Activated gamma-delta T cell treated with Interleukin-2 at 50 U/mL for 16 hours (primary cell): ENCODE measurements around the gene TMCC1.
A peak's percentile ranks its signal among the peaks of the same experiment; 100 is the strongest.
"Not testable (repeated sequence)": the region's sequence is repeated elsewhere in the genome, so short reads cannot be mapped to it uniquely, and the experiment has no call there.

Experiments
- DNase-seq: peaks from one replicate; pipeline ENCODE4 v3.0.0-alpha.2; 2020

The TMCC1 gene

DNA sequence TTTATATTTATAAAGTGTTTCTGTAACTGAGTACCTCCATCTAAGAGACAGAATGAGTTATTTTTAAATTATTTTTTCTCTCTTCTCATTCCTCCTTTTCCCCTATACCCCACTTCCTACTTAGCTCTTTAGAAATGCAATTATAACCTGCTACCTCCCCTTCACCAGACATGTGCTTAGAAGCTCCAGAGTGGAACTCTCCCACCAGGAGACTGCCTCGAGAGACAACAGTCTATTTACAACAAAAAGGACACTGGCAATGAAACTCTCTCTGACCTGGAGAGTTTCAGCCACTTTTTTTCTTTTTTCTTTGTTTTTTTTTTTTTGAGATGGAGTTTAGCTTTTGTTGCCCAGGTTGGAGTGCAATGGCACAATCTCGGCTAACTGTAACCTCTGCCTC is 177.7 kb downstream of the TMCC1 start:
- DNase-seq, result no peak

DNA sequence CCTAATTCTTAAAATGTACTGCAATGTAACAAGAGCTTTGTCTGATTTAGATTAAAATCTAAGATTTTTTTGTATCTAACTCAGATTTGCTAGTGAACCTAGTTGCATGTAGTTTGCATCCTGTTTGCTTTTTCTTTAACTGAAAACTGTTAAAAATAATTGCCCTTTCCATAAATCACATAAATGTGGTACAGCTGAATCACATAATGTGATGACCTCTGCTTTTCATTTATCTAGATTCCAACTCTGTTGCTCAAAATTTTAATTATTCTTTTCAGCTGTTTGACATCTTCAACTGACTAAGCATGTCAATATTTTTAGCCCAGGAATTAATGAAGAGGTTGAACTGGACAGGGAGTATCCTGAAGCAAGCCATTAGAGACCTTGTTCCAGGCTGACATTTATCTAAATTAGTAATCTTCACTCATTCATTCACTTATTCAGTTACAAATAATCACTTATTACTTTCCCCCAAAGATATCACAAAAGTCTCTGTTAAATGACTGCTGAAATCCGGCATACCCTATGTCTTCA is 185.1 kb downstream of the TMCC1 start:
- no peak for DNase-seq

DNA sequence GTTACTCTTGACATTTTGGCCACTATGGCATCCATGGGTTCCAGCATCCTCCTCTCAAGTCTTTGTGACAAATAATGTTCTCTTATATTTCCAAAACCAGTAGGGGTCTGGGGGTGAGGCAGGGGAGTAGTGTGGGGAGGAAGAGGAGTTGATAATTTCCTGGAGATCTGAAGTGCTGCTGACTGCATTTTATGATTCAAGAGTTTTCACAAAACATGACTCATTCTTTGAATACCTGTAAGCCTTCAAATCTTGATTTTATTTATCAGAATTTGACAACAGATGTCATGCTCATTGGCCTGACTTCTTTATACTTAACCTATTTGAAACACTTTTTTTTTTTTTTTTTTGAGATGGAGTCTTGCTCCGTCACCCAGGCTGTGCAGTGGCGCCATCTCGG is 188.2 kb downstream of the TMCC1 start:
- no peak for DNase-seq

DNA sequence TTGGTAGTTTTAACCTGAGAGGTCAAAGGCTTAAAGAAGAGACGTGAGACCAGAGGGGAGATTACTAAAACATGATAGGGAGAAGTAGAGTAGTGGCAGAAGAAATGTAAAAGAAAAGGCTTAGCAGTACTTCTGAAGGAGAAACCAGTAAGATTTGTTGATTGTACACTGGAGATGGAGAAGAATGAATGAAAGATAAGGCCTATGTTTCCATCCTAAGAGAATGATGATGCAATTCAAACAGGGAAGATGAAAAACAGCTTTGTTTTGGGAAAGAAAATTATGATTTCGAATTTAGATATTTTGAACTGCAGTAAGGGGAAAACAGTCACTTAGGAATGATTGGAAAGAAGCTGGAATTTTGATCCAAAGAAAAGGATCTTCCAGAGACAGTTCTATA is 189.6 kb downstream of the TMCC1 start:
- DNase-seq, result no peak

DNA sequence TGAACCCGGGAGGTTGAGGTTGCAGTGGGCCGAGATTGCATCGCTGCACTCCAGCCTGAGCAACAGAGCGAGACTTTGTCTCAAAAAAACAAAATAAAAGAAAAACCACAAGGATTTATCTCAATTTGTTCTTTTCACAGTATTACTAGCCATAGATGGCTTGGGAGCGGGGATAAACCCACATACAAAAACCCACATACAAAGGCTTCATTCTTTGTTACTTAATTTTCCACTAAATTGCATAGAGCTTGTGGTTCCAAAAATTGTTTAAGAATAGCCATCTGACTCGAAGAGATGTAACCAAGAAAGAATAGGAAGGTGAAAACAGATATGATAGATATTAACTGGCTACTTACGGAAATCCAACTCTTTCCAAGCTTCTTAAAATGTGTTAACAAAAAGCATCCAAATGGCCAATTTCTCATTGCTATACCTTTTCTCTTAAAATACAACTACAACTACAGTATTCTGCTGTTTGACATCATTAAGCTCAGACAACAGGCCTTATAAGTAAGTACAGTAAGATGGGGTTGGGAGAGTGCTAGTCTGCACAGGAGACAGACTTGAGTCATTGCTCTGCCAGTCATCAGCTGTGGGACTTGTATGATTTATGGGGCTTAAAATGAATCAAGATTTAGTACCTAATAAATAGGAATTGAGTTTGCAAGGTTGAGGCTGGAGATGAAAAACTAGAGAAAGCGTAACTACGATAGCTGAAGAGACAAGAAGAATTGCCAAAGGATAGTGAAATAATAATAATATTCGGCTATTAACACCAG is 190.4 kb downstream of the TMCC1 start:
- DNase-seq, result no peak

DNA sequence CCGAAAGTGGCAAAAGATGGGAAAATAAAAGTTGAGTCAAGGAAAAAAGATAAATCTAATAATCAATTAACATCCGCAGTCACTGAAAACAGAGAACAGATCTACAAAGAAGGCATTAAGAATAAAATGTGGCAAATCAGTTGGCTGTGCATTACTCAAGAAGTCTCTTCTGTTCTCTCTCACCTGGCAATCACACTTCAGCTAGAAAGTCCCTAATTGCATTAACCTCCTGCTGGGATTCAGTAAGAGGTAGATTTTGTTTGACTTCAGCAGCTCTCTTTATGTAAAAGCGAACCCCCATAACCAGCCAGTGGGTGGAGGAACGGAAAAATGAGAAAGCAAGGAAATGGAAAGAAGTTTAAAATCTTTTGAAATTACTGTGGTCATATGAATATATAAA is 192.3 kb downstream of the TMCC1 start:
- DNase-seq, result no peak

DNA sequence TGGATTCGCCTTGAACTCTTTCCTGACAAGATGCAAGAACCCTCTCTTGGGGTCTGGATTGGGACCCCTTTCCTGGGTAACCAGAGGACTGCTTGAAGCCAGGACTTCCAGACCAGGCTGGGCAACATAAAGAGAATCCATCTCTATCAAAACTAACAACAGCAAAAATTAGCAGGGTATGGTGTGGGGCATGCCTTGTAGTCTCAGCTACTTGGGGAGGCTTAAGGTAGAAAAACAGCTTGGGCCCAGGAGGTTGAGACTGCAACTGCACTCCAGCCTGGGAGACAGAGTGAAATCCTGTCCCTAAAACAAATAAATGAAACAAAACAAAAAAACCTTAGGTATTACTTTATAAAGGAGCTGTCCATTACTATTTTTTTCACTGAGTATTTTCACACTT is 193.9 kb downstream of the TMCC1 start:
- DNase-seq, result no peak

DNA sequence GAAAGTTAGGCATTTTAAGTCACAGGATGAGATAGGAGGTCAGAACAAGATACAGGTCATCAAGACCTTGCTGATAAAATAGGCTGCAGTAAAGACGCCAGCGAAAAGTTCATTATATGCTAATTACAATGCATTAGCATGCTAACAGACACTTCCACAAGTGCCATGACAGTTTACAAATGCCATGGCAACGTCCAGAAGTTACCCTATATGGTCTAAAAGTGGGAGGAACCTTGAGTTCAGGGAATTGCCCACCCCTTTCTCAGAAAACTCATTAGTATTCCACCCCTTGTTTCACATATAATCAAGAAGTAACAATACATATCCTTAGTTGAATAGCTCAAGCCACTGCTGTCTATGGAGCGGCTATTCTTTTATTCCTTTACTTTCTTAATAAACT is 194.3 kb downstream of the TMCC1 start:
- no peak for DNase-seq

DNA sequence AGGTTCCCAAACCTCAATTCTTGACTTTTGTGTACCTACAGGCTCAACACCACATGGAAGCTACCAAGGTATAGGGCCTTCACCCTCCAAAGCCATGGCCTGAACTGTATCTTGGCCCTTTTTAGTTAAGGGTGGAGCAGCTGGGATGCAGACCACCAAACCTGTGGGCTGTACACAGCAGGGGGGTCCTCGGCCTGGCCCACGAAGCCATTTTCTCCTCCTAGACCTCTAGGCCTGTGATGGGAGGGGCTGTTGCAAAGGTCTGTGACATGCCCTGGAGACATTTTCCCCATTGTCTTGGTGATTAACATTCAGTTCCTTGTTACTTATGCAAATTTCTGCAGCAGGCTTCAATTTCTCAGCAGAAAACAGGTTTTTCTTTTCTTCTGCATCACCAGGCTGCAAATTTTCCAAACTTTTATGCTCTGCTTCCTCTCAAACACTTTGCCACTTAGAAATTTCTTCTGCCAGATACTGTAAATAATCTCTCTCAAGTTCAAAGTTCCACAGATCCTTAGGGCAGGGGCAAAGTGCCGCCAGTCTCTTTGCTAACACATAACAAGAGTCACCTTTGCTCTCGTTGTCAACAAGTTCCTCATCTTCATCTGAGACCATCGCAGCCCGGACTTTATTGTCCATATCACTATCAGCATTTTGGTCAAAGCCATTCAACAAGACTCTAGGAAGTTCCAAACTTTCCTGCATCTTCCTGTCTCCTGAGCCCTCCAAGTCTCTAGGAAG is 196.1 kb downstream of the TMCC1 start:
- no peak for DNase-seq

DNA sequence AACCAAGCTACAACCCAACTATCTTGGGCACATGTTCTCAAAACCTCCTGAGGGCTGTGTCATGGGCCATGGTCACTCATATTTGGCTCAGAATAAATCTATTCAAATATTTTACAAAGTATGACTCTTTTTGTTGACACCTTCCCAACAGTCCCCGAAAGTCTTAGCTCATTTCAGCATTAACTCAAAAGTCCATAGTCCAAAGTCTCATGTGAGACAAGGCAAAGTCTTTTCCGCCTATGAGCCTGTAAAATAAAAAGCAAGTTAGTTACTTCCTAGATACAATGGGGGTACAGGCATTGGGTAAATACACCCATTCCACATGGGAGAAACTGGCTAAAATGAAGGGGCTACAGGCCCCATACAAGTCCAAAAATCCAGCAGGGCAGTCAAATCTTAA is 197.1 kb downstream of the TMCC1 start:
- DNase-seq, result not testable (repeated sequence)

DNA sequence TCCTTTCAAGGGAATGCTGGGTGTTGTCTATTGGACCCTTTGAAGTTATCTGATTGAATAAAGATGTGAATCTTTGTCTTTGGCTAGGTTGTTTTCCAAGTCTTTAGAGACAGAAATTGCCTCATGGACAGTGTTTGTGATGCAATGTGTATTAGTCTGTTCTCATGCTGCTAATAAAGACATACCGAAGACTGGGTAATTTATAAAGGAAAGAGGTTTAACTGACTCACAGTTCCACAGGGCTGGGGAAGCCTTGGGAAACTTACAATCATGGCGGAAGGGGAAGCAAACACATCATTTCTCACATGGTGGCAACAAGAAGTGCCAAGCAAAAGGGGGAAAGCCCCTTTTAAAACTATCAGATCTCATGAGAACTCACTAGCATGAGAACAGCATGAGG is 198.3 kb downstream of the TMCC1 start:
- no peak for DNase-seq

DNA sequence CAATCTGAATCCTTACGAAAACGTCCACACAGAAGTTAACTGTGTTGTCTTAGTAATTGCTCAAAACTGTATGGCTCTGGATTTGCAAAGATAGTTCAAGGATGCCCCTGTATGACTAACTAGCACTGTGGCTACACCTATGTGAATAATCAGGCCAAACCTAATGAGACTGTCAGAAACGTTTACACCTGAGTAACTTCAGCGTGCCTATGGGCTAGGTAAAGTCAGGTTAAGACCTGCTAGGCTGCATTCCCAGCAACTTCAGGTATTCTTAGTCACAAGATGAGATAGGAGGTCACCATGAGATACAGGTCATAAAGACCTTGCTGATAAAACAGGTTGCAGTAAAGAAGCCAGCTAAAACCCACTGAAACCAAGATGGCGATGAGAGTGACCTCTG is 199.3 kb downstream of the TMCC1 start:
- no peak for DNase-seq

DNA sequence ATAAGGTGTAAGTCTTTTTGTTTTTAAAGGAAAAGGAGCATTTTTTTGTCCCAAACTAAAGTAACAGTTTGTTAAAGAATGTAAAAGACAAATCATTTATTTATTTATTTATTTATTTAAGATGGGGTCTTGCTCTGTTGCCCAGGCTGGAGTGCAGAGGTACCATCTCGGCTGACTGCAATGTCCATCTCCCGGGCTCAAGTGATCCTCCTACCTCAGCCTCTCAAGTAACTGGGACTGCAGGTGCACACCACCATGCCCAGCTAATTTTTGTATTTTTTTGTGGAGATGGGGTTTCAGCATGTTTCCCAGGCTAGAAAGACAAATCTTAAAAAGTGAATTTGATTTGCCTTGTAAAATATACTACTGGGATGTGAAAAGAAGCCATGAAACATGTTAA is 200.8 kb downstream of the TMCC1 start:
- DNase-seq, result no peak

DNA sequence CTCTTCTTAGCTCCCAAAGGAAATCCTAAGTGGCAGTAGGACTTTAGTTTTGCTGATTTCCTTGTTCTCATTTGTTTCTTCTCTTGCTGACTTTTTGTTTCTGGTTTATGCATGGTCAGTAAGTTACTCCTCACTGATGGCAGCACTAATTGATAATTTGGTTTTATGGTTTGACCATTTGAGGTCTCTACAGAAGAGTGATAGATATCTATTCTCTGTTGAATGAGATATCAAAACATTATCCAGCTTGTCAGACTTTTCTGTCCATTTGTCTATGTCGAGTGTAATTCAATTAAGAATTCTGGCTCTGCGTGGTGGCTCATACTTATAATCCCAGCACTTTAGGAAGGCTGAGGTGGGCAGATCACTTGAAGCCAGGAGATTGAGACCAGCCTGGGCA is 202.5 kb downstream of the TMCC1 start:
- no peak for DNase-seq

DNA sequence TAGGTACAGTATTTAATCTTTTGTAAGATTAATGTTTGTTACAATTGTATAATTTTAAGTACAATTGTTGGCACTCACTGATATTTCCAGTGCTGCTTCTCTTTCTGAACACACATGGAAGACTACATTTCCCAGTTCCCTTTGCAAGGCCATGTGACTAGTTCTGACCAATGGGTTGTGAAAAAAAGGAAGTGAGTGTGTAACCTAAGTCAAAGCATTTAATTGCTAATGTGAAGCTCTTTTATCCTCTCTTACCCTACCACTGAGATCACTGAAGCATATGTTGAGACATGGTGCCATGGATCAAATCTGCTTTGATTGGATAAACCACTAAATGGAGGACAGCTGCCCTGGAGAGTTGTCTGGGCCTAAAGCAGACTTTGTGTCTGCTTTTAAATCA is 203.1 kb downstream of the TMCC1 start:
- peak; percentile 14 for DNase-seq

DNA sequence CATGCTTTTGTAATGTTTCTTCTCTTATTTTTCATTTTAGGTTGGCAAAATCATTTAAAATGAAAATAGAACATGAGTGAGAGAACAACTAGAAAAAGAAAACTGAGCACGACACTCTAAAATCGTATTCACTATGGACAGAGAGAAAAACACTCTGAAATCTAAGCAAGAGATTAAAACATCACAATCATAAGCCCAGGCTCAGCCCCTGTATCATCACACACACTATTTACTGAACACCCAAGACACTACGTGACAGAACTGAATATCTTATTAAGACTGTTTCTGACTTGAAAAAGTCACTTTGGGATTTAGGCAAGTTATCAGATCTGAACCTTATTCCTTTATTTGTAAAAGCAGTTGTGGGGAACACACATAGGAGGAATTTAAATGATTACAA is 204.5 kb downstream of the TMCC1 start:
- DNase-seq, result no peak

DNA sequence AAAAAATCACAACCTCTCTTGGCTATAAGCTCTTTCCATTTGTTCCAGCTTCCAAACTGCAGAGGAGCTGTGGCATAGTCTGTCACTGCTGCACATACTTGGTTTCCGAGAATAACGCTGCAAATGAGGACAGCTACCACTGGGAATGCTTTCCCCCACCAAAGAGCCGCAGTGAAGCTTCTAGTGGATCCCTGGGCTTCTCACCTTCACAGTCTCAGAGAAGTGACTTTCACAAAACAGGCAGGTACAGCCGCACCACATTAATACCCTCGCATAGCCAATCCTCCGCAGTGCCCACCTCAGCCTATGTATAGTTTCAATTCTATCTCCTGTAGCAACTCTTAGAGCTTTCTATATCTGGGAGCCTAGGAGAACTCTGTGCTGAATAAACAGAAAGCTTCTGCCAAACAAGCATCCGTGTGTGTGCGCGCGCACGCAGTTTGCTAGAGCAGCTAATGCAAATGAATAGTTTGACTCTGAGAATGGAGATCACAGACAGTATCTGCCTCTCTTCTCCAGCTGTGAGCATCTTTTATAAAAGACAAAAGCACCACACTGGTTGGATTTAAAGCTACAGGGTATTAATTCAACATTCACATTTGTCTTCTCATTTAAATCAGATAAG is 205.1 kb downstream of the TMCC1 start:
- DNase-seq, result no peak

DNA sequence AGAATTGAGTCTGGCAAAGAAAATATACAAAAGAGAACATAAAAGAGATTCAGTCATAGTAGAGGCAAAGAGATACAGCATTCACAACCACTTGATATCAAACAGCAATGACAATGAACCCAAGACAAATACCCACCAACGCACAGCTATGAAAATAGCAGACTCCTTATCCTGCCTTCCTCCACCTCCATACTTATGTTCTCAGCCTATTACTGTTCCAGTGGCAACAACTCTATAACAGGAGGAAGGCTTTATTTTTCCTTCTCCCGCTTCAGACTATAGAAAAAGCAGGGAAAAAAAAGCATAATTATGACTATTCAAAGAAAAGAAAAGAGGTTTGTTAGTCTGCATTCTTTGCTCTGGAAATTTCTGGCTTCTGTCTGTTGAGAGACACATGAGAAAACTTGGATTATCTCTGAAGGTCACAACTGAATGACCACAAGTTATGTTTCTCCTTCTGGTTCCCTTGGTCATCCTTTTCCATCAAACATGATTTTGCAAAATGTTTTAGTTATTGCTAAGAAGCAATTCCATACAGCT is 205.9 kb downstream of the TMCC1 start:
- DNase-seq, result no peak

DNA sequence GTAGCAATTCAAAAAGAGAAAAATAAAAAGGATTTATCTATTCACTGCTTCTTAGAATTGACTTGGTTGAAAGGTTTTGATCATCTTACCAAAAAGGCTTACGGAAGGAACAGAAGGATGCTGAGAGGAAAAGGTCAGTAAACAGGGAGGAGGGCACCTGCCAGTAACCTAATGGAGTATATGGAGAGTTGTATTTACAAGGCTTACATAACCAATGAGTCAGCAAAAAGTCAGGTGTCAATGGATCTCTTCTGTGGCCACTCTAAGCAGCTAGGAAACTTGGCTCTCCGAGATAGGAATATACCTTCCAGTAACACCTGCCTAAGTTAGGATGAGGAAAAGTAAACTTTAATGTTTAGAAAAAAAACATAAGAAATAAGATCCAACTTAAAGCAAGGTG is 206.6 kb downstream of the TMCC1 start:
- no peak for DNase-seq

DNA sequence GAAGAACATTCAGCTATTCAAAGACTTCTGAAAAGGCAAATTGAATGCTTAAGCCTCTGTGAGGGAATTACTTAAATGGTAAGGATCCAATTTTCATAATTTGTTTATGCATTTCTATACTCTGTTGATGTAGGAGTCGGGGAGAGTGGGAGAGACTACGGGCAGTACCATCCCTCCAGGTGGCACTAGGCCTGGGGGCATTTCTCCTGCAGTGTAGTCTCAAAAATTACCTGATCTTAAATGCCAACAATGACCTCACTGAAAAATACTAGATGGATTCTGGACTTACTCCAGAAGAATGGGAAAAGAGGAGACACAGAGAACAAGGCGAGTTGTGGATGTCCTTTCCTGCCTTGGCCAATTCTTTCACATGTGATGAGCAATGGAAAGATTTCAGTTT is 209.2 kb downstream of the TMCC1 start:
- DNase-seq, result no peak

DNA sequence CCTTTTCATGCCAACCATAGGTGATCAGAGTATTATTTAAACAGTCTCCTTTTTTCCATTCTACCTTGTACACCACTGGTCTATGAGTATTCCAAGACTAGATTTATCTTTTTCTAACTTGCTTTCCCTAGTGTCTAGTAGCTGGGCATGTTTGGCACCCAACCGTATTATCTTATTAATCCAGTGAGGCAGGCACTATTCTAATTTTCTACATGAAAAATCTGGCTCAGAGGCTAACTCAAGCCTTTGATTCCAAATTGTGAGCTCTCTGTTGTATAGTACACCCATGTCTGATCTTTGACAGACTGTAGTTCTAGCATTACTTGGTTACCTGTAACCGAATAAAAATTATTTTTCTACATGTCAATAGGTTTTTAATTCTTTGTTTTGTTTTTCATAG is 210.3 kb downstream of the TMCC1 start:
- DNase-seq, result no peak

DNA sequence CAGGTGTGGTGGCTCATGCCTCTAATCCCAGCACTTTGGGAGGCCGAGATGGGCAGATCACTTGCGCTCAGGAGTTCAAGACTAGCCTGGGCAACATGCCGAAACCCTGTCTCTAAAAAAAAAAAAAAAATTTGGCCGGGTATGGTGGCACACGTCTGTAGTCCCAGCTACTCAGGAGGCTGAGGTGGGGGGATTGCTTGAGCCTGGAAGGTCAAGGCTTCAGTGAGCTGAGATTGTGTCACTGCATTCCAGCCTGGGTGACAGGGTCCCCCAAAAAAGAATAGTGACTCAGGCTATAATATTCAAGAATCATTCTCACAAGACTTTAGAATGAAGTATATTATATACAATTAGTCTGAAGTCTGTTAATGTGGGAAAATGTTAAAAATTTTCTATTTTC is 216.5 kb downstream of the TMCC1 start:
- no peak for DNase-seq

DNA sequence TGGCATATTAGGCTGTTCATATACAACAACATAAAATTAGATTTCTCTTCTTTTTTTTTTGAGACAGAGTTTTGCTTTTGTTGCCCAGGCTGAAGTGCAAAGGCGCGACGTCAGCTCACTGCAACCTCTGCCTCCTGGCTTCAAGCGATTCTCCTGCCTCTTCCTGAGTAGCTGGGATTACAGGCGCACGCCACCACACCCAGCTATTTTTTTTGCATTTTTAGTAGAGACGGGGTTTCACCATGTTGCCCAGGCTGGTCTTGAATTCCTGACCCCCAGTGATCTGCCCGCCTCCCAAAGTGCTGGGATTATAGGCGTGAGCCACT is 218.8 kb downstream of the TMCC1 start:
- not testable (repeated sequence) for DNase-seq
